ENCODE results near the gene NIPAL4.

NIPAL4 gene

DNA sequence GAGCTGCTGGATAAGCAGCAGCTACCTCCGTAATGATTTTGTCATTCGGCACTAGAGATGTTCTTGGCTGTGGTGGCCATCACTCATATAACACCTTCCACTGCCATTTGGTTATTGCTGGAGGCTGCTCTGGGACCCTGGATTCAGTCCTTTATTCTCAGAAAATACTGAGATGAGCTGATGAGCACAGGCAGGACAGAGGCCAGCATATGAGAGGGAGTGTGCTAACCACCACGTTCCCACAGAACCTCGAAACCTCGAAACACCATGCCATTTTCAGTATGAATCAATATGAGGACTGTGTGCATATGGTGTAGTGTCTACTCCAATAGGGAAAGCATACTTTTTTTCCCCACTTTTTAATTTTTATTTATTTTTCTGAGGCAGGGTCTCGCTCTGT is 59.0 kb downstream of the NIPAL4 start:
- DNase-seq = no peak

GRCh38 chr5:157519579-157520253 is 59.7 kb downstream of the NIPAL4 start:
- no peak for DNase-seq

DNA sequence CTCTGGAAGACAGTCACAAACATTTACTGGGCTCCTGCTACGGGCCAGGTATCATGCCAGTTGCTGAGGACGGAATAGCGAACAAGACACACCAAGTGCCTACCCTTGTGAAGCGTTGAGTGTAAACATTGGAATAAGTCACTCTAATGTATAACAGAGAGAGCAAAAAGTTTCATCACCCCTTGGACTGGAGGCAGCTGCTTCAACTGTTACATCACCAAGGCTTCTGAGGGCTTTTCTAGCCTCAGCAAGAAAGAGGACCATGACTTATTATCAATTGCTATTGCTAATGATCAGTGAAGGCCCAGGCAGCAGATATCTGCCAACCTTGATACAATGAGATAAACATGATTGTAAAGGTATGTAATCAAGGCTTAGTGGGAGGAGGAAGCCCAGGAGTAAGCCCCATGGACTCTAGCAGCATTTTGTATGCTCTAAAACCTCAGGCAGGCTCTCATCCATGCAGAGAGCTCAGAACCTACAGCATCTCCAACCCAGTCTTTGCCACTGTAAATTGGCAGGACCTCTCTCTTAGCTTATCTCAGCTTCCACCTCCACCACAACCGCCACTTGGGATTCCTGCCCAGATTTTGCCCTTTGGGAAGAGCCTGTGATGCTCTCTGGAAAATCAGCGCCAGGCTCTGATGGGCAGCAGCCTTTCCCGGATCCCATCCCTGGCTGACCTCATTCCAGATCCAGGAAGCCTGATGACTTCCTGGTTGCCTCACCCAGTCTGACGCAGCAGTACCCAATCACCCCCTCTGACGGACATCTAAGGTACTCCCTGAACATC is 61.1 kb downstream of the NIPAL4 start:
- DNase-seq = no peak

DNA sequence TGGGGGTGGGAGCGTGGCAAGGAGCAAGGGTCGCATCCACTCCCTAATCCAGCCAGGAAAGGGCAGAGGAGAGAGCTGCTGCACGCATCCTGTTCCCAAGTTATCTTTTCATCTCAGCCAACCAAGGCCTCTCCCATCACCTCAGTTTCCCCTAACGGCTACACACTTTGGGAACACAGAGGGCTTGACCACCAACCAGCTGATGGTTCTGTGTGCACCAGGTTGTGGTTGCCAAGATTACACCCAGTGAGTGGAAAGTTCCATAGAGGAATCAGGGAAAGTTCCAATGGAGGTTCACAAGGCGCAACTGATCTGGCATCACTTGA is 61.7 kb downstream of the NIPAL4 start:
- no peak for DNase-seq

- DNase-seq = no peak
These were observed 64.0 kb downstream of the NIPAL4 start for GRCh38 chr5:157523976-157524375.

Measured in effector CD4-positive, alpha-beta T cell (primary cell).